IPS-11a (cell line): ENCODE measurements around the gene NLK.
"Not testable (repeated sequence)": the region's sequence is repeated elsewhere in the genome, so short reads cannot be mapped to it uniquely, and the experiment has no call there.

ENCODE experiments used
- H3K4me3 ChIP-seq: one replicate; pipeline ENCODE4 v1.5.1; 2013; ENCODE audit warnings: low read depth, low read length, control low read depth

NLK gene

DNA sequence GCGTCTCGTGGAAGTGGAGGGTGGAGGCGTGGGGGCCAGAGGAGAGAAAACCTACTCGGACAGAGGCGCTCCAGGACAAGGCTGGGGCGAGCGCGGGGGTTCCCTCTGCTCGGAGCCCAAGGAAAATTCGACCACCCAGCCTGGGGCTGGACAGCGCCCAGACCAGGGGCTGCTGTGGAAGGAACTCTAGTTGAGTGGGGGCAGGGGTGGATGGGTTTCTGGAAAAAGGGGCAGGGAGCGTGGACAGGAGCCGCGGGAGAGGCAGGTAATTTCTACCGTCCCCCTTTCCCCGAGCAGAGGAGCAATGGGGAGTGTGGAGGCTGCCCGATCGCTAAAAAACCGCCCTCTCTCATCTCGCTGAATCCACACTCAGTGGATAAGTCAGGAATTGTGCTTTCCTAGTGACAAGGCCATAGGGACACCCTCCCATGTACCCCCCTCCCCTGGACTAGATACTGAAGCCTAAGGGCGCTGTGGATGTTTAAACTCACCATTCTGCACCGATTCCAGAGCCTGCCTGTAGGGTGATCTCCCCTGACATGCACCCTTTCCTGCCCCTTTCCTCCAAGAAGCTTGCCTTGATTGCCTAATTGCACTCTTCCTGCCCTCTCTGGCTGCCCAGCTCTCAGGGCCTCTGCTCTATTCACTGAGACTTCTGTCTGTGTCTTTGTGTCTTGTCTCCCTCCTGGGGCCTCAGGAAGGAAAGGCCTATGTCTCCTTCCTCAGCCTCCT lies 185.8 kb downstream of the NLK start:
- H3K4me3 ChIP-seq, result peak overlapping the region; percentile 78

- no peak overlapping the region for H3K4me3 ChIP-seq
Observed at GRCh38 chr17:28228986-28229729, 186.7 kb downstream of the NLK start.

GRCh38 chr17:28230011-28230410 lies 187.5 kb downstream of the NLK start:
- no peak overlapping the region for H3K4me3 ChIP-seq

GRCh38 chr17:28230607-28231006 lies 188.1 kb downstream of the NLK start:
- not testable (repeated sequence) for H3K4me3 ChIP-seq

DNA sequence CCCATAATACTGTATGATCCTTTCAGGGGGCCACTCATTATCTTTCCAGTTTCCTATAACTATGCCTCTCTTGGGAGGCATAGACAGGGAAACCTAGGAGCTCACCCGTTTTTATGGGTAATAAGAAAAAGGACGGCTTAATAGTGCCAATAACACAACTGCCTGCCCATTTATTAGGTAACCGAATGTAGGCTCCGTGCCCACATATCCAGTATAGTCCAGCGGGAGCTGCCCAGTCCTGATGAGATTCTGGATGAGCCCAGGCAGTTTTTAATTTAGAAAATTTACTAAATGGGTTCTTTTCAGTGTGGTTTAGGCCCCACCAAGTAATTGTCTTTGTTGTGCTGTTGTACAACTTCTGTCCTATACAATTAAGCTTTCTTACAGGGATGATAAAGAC lies 189.1 kb downstream of the NLK start:
- H3K4me3 ChIP-seq, result not testable (repeated sequence)

DNA sequence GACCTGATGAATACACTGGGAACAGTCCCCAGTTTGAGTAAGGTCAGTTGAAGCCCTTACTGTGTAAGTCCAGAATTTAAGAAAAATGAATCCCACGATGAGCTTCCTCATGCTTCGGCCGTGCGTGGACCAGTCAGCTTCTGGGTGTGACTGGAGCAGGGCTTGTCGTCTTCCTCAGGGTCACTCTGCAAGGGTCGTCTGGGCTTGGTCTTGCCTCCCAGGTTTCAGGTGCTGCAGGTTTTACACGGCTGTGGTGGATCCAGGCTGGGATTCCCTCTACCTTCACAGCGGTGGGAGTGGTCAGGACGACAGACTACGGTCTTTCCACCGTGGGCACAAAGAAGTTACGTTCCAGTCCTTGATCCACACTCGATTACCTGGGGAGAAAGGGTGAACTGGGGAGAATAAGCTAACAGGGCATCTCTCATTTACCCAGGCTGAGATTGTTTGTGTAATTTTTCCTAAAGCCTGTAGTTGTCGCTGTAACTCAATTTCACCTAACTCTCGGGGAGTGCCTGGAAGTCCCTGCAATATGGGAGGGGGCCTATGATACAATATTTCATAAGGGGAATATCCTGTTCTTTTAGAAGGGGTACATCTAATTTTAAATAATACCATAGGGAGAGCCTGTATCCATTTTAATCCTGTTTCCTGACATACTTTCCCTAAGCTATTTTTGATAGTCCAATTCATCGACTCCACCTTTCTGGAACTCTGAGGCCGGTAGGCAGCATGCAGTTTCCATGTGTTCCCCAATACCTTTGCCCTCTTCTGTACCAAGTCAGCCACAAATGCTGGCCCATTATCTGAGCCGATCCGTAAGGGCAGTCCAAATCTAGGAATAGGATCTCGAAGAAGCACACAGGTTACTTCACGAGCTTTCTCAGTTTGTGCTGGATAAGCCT lies 190.7 kb downstream of the NLK start:
- not testable (repeated sequence) for H3K4me3 ChIP-seq

- not testable (repeated sequence) for H3K4me3 ChIP-seq
Observed at GRCh38 chr17:28233872-28234856, 191.7 kb downstream of the NLK start.

- not testable (repeated sequence) for H3K4me3 ChIP-seq
Observed at GRCh38 chr17:28235066-28235700, 192.7 kb downstream of the NLK start.

GRCh38 chr17:28236033-28236653 lies 193.7 kb downstream of the NLK start:
- not testable (repeated sequence) for H3K4me3 ChIP-seq

DNA sequence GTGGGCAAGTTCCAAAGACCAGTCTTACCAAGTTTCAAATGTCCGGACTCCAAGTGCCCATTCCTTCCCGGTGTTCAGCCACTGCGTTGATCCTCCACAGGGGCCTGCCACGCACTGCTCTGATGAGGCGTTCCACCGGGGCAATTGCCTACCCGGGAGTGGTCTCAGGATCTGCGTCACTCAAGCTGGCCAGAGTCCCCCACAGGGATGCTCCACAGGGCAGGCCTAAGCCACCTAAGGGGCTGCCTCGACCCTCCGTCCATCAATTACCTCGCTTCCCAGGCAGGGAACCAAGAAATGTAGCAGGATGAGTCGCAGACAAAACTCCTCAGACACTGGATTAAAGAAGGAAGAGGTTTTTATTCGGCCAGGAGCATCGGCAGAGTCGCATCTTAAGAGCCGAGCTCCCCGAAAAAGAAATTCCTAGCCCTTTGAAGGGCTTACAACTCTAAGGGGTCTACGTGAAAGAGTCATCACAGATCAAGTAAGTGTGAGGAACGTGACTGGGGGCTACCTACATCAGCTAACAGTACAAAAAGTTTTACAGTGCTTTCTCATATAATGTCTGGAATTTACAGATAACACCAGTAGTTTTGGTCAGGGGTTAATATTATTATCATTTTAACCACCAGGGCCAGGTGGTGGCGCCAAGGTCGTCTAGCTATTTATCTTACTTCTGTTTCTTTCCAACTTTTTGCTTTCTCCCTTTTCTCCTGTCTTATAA lies 196.2 kb downstream of the NLK start:
- H3K4me3 ChIP-seq, result not testable (repeated sequence)

DNA sequence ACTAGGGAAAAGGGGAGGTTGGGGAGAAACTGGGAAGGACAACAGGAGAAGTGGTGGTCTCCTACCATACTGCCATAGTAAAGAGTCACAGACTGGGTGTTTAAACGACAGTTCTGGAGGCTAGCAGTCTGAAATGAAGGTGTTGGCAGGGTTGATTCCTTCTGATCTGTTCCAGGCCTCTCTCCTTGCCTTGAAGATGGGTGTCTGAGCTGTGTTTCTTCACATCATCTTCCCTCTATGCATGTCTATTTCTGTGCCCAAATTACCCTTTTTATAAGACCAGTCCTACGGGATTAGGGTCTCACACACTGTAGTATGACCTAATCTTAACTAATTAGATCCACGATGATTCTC lies 196.8 kb downstream of the NLK start:
- H3K4me3 ChIP-seq, result no peak overlapping the region

DNA sequence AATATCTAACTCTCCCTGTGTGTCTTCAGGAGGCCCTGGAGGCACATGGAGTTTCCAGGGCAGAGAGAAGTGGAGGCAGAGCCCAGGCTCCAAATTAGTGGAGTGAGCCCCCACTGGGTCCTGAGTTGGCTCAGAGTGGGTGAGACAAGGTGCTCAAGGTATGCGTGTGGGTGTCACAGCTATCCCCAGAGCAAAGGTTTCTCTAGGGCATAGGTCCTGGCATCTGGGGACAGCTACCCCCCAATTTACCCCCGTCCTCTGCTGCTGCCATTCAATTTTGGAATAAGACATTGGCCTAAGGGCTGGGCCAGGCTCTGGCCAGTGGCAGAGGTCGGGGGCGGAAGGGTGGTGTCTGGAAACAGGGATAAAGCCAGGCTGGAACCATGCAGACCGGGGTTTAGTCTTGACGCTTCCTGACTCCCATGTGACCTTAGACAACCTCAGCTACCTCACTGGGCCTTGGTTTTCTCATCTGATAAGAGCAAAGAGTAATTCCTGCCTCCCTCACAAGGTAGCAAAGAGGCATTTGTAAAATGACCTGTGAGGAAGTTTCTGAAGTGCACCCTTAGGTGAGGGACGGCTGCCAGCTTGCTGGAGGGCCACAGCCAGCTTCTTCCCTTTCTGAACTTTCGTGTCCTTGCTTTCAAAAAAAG lies 198.3 kb downstream of the NLK start:
- H3K4me3 ChIP-seq, result no peak overlapping the region

DNA sequence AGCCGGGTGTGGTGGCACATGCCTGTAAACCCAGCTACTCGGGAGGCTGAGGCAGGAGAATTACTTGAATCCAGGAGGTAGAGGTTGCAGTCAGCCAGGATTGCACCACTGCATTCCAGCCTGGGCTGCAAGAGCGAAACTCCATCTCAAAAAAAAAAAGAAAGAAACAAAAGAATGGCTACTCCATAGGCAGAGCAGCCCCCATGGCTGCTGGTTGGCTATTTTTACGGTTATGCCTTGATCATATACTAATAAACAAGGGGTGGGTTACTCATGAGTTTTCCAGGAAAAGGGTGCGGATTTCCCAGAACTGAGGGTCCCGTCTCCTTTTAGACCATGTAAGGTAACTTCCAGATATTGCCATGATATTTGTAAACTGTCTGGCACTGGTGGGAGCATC lies 200.3 kb downstream of the NLK start:
- H3K4me3 ChIP-seq, result no peak overlapping the region

DNA sequence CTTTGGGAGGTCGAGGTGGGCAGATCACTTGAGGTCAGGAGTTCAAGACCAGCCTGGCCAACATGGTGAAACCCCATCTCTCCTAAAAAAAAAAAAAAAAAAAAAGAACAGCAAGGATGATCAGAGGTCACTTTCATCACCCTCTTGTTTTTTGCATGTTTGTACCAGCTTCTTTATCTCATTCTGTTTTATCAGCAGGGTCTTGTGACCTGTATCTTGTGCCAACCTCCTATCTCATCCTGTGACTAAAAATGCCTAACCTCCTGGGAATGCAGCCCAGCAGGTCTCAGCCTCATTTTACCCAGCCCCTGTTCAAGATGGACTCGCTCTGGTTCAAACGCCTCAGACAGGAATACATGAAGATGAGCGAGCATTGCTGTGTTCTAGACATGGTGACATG lies 200.8 kb downstream of the NLK start:
- not testable (repeated sequence) for H3K4me3 ChIP-seq

- no peak overlapping the region for H3K4me3 ChIP-seq
Observed at GRCh38 chr17:28244446-28244845, 202.0 kb downstream of the NLK start.
